ENCODE data around the gene PCBP3.
"Not testable (repeated sequence)": the region's sequence is repeated elsewhere in the genome, so short reads cannot be mapped to it uniquely, and the experiment has no call there.

PCBP3 gene

DNA sequence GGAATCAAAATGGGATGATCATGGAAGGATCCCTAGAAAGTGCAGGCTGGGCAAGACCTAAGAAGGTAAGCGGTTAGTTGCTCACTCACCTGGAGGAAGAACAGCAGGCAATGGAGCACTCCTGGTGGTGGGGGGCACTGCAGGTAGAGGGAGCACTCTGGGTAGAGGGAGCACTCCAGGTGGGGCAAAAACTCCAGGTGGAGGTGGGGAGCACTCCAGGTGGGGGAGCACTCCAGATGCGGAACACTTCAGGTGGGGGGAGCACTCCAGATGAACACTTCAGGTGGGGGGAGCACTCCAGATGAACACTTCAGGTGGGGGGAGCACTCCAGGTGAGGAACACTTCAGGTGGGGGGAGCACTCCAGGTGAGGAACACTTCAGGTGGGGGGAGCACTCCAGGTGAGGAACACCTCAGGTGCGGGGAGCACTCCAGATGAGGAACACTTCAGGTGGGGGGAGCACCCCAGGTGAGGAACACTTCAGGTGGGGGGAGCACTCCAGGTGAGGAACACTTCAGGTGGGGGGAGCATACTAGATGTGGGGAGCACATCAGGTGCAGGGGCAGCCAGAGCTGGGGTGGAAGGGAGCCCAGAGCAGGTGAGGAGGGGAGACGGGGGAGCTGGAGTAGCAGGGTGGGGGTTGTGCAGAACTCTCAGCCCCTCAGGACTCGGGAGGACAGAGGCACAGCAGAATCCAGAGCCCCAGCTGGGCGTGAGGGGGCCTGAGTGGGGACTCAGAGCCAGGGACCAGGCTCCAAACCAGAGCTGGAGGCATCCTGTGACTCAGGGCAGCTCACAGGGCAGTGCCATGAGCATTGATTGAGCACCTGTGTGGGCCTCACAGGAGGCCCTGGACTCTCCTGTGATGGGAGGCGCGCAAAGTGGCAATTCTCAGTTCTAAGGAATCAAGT, 300.4 kb downstream of the PCBP3 start:
- DNase-seq (ENCODE audit: low read depth in 2 of 2), result no peak

DNA sequence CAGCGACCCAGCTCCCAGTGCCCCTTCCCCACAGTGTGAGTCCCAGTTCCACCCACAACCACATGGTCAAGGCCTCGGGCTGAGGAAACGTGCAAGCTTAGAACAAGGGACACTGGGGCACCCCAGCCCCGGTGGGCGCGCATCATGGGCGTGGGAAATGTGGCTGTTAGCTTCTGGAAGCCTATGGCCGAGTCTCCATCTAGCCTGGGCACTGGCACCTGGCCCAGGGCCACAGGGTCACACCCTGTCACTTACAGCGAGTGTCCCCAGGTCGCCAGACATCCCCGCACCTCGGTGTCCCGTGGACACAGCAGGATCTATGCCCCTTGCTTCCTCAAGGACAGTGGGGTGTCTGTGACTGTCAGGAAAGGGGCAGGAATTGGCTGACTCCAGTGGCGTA, 301.1 kb downstream of the PCBP3 start:
- DNase-seq (ENCODE audit: low read depth in 2 of 2), result no peak

GRCh38 chr21:45945066-45945867, 301.7 kb downstream of the PCBP3 start:
- no peak for DNase-seq (ENCODE audit: low read depth in 2 of 2)

DNA sequence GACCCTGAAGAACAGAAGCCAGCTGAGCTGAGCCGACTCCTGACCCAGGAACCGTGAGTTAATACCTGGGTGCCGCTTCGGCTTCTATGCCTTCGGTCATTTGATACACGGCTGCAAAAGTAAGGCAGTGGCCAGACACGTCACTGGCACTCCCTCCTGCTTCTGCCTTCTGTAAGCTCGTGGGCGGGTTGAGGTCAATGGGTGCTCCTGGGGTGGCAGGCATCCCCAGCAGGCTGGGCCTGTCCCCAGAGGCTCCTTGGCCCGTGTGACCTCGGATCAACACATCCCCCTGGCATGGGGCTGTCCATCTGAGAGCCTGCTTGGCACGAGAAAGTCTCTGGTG, 302.3 kb downstream of the PCBP3 start:
- DNase-seq (ENCODE audit: low read depth in 2 of 2), result no peak

GRCh38 chr21:45947296-45947695, 303.8 kb downstream of the PCBP3 start:
- DNase-seq (ENCODE audit: low read depth in 2 of 2), result no peak

DNA sequence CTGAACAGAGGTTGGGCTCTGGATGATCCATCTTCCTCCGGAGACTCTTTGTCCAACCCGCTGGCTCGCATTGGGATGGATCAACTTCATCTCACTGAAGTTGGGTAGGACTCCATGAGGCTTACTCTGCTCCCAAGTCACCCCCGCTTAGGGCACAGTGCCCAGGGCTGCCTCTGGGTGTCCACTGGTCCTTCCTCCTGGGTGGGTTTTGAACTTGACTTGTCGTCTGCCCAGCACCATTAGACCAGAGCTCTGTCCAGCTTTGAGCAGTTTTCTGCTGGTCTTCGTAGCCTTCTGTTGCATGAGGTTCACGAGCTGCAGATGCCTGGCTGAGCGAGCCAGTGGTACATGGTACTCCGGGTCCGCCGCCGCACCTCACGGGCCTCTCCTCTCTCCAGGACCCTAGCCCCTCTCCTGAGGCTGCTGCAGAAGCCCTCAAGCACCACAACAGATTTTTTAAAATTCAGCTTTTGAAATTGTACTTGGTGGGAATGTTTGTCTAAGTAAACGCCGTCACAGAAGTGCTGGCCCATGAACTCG, 304.3 kb downstream of the PCBP3 start:
- no peak for DNase-seq (ENCODE audit: low read depth in 2 of 2)

- no peak for DNase-seq (ENCODE audit: low read depth in 2 of 2)
Observed at GRCh38 chr21:45948576-45949141, 305.1 kb downstream of the PCBP3 start.

GRCh38 chr21:45949928-45950739, 306.6 kb downstream of the PCBP3 start:
- no peak for DNase-seq (ENCODE audit: low read depth in 2 of 2)

- no peak for DNase-seq (ENCODE audit: low read depth in 2 of 2)
Observed at GRCh38 chr21:45950740-45951515, 307.4 kb downstream of the PCBP3 start.

DNA sequence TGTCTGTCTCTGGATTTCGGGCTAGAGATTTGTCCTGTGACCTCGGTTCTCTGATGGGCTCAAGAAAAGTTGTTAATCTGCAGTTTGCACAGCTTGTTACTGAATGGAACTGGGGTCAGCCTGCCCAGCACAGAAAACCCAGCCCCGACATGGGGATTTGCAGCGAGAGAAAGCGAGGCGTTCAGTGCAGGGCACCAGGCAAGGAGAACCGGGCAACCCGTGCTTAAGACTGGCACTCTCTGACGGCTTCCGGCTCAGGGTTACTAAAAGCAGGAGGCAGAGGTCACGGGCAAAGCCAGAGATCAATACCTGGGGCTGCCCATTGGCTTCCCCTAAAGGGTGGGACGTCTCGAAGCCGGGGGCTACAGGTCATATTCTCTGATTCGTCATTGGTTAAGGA, 308.2 kb downstream of the PCBP3 start:
- no peak for DNase-seq (ENCODE audit: low read depth in 2 of 2)

- not testable (repeated sequence) for DNase-seq (ENCODE audit: low read depth in 2 of 2)
Observed at GRCh38 chr21:45952527-45952926, 309.0 kb downstream of the PCBP3 start.

- no peak for DNase-seq (ENCODE audit: low read depth in 2 of 2)
Observed at GRCh38 chr21:45952974-45953373, 309.4 kb downstream of the PCBP3 start.

DNA sequence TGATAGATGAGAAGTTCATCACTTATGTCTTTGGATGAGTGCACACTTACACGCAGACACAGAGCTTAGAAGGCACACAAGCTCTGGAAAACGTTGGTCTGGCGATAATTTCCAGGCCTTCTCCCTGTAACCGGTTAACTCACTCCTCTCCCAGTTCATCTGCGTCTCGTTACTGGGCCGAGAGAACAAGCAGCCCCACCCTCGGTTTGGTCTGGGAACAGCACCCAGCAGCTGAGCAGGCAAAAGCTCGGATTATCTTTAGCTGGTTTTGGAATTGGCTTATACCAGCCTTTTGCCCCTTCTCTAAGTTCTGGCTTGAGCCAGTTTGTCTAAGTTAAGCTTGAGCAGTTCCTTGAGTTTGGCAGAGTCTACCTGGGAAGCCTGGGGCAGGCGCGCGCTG, 310.7 kb downstream of the PCBP3 start:
- no peak for DNase-seq (ENCODE audit: low read depth in 2 of 2)

GRCh38 chr21:45954921-45955320, 311.4 kb downstream of the PCBP3 start:
- no peak for DNase-seq (ENCODE audit: low read depth in 2 of 2)

DNA sequence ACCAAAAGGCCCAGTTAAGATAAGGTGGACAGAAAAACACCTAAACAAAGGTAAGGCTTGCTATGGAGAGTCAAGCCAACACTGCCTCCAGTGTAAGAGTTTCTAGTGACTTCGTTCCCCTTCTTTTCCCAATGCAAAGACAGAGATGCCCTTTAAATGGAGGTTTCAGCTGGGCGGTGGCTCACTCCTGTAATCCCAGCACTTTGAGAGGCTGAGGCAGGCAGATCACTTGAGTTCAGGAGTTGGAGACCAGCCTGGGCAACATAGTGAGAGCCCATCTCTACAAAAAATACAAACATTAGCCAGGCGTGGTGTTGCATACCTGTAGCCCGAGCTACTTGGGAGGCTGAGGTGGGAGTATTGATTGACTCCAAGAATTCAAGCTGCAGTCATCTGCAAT, 314.0 kb downstream of the PCBP3 start:
- no peak for DNase-seq (ENCODE audit: low read depth in 2 of 2)

- no peak for DNase-seq (ENCODE audit: low read depth in 2 of 2)
Observed at GRCh38 chr21:45957981-45958600, 314.6 kb downstream of the PCBP3 start.

DNA sequence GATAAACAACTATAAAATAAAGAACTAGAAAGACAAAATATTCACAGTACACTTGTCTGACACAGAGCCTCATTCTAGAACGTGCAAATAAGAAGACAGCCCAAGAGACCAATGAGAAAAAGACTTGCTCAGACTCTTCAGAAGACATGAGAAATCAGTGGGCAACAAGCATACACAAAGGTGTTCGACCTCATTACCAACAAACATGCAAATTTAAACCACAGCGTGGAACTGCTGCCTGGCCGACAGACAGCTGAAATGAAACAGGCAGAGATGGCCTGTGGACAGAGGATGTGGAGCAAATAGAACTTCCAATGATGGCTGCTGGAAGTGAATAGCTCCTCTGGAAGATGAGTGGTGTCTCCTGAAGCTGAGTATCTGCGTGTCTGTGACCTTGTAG, 315.7 kb downstream of the PCBP3 start:
- DNase-seq (ENCODE audit: low read depth in 2 of 2), result no peak

GRCh38 chr21:45959779-45960390, 316.4 kb downstream of the PCBP3 start:
- DNase-seq (ENCODE audit: low read depth in 2 of 2), result no peak

- DNase-seq (ENCODE audit: low read depth in 2 of 2), result not testable (repeated sequence)
Observed at GRCh38 chr21:45961408-45961807, 317.9 kb downstream of the PCBP3 start.
